Type B pancreatic cell (in vitro differentiated cells): ENCODE results near the gene HSF2. TPM values are rescaled to one million over a fixed set of nuclear protein-coding genes. Genes with fewer than 3 reads are reported as not detected.

ENCODE experiments used
- DNase-seq: peaks from one replicate; pipeline ENCODE4 v3.0.0; 2021; ENCODE audit warnings: mixed read lengths; ENCODE audit not compliant: unreplicated experiment; ENCODE audit errors: extremely low spot score
- H3K27ac Mint-ChIP-seq: 2 replicates; pipeline ENCODE4 v1.8.0; 2021; ENCODE audit warnings: mild to moderate bottlenecking, mixed read lengths
- H3K27me3 Mint-ChIP-seq: 2 replicates; pipeline ENCODE4 v1.8.0; 2021; ENCODE audit warnings: mixed read lengths
- H3K36me3 Mint-ChIP-seq: 2 replicates; pipeline ENCODE4 v1.8.0; 2021; ENCODE audit warnings: mixed read lengths
- H3K4me1 Mint-ChIP-seq: one replicate; pipeline ENCODE4 v1.8.0; 2021; ENCODE audit warnings: mixed read lengths; ENCODE audit not compliant: unreplicated experiment
- H3K4me3 Mint-ChIP-seq: 2 replicates; pipeline ENCODE4 v1.8.0; 2021; ENCODE audit warnings: mild to moderate bottlenecking, mixed read lengths
- H3K9me3 Mint-ChIP-seq: 2 replicates; pipeline ENCODE4 v1.8.0; 2021; ENCODE audit warnings: mixed read lengths
- long read RNA-seq: library from polyadenylated mRNA; unstranded; transcript quantifications from one replicate; pipeline ENCODE4 v2.0.0, GENCODE V29; 2020
- total RNA-seq: library from RNA; stranded (reverse); gene quantifications from 2 replicates; pipeline ENCODE4 v1.2.1, GENCODE V29; 2021; ENCODE audit warnings: low replicate concordance
- TF ChIP-seq, protein P1 (sequence below): fragments of 200-600 bp; sonication (generic); conservative IDR thresholded peaks from 2 replicates; pipeline ENCODE4 v1.5.0; 2021; ENCODE audit warnings: antibody characterized with exemption, mild to moderate bottlenecking

Gene HSF2, protein sequence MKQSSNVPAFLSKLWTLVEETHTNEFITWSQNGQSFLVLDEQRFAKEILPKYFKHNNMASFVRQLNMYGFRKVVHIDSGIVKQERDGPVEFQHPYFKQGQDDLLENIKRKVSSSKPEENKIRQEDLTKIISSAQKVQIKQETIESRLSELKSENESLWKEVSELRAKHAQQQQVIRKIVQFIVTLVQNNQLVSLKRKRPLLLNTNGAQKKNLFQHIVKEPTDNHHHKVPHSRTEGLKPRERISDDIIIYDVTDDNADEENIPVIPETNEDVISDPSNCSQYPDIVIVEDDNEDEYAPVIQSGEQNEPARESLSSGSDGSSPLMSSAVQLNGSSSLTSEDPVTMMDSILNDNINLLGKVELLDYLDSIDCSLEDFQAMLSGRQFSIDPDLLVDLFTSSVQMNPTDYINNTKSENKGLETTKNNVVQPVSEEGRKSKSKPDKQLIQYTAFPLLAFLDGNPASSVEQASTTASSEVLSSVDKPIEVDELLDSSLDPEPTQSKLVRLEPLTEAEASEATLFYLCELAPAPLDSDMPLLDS
- total RNA-seq = 10.1 and 22.5 TPM in 2 replicates
- long read RNA-seq, transcript HSF2-202 (12 exons, 2,643 nt) = major isoform, 54 of 69 reads
- long read RNA-seq, transcript HSF2-201 (13 exons, 2,549 nt) = minor isoform, 9 of 69 reads
- long read RNA-seq, partial matches to known transcripts = 4 of 69 reads
- long read RNA-seq, other reads (novel, unspliced or antisense) = 2 of 69 reads

DNA sequence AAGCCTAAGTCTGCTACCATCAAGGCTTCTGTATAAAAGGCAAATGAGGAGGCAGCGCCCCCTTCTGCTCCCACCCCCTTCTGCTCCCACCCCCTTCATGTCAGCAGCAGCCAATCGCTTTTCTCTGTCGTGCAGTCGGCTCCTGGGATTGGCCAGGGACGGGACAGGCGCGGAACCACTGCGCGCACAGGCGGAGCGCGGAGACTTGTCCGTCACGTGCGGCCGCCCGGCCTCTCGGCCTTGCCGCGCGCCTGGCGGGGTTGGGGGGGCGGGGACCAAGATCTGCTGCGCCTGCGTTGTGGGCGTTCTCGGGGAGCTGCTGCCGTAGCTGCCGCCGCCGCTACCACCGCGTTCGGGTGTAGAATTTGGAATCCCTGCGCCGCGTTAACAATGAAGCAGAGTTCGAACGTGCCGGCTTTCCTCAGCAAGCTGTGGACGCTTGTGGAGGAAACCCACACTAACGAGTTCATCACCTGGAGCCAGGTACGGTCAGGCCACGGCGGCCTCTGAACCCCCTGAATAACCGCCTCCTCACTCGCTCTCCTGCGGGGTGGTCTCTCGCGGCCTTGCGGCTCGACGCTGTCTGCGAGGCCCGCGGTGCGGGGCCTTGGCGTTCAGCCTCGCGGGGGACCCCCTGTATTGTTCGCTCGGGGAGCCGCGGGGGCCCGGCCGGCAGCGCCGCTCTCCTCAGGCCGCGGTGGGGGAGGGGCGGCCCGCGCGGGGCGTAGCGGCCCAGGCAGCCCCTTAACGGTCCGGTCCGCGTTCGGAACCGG lies at the start of gene HSF2:
Gene HSF2, plus strand, starts transcription at position 305 of the 773 bp plus-strand sequence. Its CDS starts 86 bp downstream, at position 391.
- H3K36me3 Mint-ChIP-seq = peaks cover 15% of the 10 kb centered on the region
- TF ChIP-seq, protein P1, sequence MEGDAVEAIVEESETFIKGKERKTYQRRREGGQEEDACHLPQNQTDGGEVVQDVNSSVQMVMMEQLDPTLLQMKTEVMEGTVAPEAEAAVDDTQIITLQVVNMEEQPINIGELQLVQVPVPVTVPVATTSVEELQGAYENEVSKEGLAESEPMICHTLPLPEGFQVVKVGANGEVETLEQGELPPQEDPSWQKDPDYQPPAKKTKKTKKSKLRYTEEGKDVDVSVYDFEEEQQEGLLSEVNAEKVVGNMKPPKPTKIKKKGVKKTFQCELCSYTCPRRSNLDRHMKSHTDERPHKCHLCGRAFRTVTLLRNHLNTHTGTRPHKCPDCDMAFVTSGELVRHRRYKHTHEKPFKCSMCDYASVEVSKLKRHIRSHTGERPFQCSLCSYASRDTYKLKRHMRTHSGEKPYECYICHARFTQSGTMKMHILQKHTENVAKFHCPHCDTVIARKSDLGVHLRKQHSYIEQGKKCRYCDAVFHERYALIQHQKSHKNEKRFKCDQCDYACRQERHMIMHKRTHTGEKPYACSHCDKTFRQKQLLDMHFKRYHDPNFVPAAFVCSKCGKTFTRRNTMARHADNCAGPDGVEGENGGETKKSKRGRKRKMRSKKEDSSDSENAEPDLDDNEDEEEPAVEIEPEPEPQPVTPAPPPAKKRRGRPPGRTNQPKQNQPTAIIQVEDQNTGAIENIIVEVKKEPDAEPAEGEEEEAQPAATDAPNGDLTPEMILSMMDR = peak; percentile 35
- H3K4me3 Mint-ChIP-seq = peak within 1 kb of the TSS; percentile 97
- no peaks in the 10 kb centered on the region for H3K27me3 Mint-ChIP-seq
- H3K27ac Mint-ChIP-seq = peak within 1 kb of the TSS; percentile 95
- peaks cover 24% of the 10 kb centered on the region for H3K4me1 Mint-ChIP-seq
- peak; percentile 94 for DNase-seq
- no peaks in the 10 kb centered on the region for H3K9me3 Mint-ChIP-seq

DNA sequence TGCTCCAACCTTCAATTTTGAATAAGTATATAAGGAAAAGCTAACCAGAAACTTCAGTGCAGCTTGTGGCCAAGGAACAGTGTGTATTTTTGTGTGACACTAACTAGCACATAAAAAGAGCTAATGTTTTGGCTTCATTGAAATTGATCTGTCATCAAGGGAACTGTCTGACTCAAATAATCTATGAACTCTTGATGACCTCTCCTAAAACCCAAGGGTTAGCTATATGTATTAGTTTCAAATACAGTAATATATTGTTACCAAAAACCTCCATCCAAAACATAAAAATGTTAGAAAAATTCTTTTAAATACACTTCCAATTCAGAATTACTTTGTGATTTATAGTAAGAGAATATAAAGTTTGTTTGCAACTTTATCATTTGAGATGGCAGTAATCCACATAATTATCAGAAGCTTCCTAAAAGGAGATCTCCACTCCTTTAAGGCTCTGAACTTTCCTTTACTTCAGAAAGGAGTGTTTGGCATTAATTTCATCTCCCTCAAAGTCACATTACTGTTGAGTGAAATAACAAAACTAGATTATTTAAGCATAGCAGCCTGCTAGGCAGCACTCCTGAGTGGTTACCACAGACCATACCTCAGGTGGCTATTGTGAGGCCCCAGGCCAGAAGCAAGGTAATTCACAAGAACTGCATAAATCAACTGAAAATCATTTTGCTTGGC lies 46.3 kb upstream of the HSF2 start:
- H3K27me3 Mint-ChIP-seq = no peaks in the 10 kb centered on the region
- H3K4me3 Mint-ChIP-seq = no peak overlapping the region
- H3K36me3 Mint-ChIP-seq = no peaks in the 10 kb centered on the region
- peaks cover 15% of the 10 kb centered on the region for H3K4me1 Mint-ChIP-seq
- H3K9me3 Mint-ChIP-seq = no peaks in the 10 kb centered on the region
- no peak overlapping the region for H3K27ac Mint-ChIP-seq
- DNase-seq = no peak
- TF ChIP-seq, protein P1 = no peak

DNA sequence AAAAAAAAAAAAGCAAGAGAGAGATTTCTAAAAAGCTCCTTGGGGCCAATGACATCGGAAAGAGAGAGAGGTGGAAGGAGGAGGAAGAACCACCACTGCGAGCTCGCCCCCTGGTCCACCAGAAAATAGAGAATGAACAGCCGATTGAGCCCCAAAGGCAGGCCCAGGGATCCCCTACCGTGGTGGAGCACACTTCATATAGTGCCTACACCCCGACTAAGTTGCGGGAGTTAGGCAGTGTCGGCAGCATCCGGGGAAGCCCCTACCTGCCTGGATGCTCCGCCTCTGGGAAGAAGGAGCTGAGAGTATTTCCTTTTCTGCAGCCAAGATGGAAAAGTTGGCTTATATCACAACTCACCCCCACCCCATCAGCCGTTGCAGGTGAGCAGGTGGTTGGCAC lies 38.6 kb upstream of the HSF2 start:
- no peaks in the 10 kb centered on the region for H3K36me3 Mint-ChIP-seq

DNA sequence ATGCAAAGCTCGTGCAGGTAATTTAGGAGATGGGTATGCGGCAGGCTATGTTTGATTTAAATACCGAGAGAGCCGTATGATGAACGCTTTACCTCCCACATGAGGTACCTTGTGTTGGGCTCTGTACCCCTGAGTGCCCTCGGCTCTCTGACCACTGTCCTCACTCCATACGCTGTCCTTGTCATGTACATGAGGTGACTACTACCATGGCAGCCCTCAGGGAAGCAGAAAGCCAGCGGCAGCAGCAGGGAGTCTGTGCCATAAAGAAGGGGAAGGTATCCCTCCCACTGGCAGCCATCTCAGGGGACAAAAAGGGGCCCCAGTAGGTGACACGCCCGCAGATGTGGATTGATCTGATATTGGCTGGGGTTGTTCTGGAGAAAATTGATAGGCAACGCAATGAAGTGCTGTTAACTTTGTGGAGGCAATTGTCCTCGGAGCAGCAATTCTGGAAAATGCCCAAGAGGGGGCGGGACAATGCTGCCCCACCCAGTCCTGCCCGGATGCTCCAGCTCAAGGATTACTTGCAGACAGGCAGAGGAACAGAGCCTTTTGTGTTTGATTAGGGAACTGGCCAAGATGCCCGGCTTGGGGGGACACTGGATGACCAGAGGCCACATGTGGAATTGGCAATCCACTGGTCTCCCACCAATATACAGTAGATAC lies 38.0 kb upstream of the HSF2 start:
- Mint-ChIP-seq H3K36me3 (no peaks in the 10 kb centered on the region), H3K4me3 (no peak overlapping the region), H3K4me1 (peaks cover 5% of the 10 kb centered on the region), H3K27ac (no peak overlapping the region), H3K9me3 (no peaks in the 10 kb centered on the region), H3K27me3 (no peaks in the 10 kb centered on the region)
- TF ChIP-seq, protein P1 = no peak
- DNase-seq = no peak

More for the DNA sequence above, 38.6 kb upstream of the HSF2 start:
- no peaks in the 10 kb centered on the region for H3K9me3 Mint-ChIP-seq
- H3K27me3 Mint-ChIP-seq = no peaks in the 10 kb centered on the region
- no peak overlapping the region for H3K4me3 Mint-ChIP-seq
- peaks cover 5% of the 10 kb centered on the region for H3K4me1 Mint-ChIP-seq
- no peak overlapping the region for H3K27ac Mint-ChIP-seq
- TF ChIP-seq, protein P1 = no peak
- no peak for DNase-seq
